HEK293 (cell line): ENCODE measurements around the gene ITGAX.
A peak's percentile ranks its signal among the peaks of the same experiment; 100 is the strongest.

Experiments used
- CTCF ChIA-PET: fragments of 350-600 bp; formaldehyde crosslinking; extraction: SDS; loops from one replicate; lab custom pipeline; 2021; ENCODE audit warnings: antibody characterized with exemption; lab: Yijun Ruan, JAX
- POLR2A ChIA-PET: fragments of 300-600 bp; formaldehyde crosslinking; extraction: SDS; loops from one replicate; lab custom pipeline; 2020; ENCODE audit warnings: antibody characterized with exemption, inconsistent platforms; lab: Yijun Ruan, JAX
- H3K27ac ChIP-seq: fragments of 200-500 bp; sonication (Bioruptor generic); 2 replicates; pipeline ENCODE4 v1.5.1; 2014; ENCODE audit warnings: low read depth, low read length, control low read depth, inconsistent platforms; ENCODE audit errors: extremely low read depth
- H3K36me3 ChIP-seq, 2 experiments: fragments of 200-500 bp in 1 of 2; sonication (Bioruptor generic) in 1 of 2; 1 replicate in 1 of 2; 2 replicates in 1 of 2; pipeline ENCODE4 v1.5.1; 2014 to 2017; ENCODE audit warnings: inconsistent platforms in 2 of 2, low read length in 2 of 2; ENCODE audit not compliant: control insufficient read depth in 2 of 2, insufficient read depth in 1 of 2
- H3K4me1 ChIP-seq: fragments of 200-500 bp; sonication (Bioruptor generic); 2 replicates; pipeline ENCODE4 v1.5.1; 2014; ENCODE audit warnings: mild to moderate bottlenecking, low read length, inconsistent platforms; ENCODE audit not compliant: control insufficient read depth, insufficient read depth
- H3K4me3 ChIP-seq: 2 replicates; pipeline ENCODE4 v1.5.1; 2011; ENCODE audit warnings: low read depth, mild to moderate bottlenecking, control low read depth, low read length, moderate library complexity
- H3K9me3 ChIP-seq: fragments of 200-500 bp; sonication (Bioruptor generic); 2 replicates; pipeline ENCODE4 v1.5.1; 2014; ENCODE audit warnings: low read depth, low read length, inconsistent platforms; ENCODE audit not compliant: control insufficient read depth, insufficient read depth
- GFI1B ChIP-seq: fragments of 450-650 bp; formaldehyde crosslinking; IDR thresholded peaks from 2 replicates; pipeline ENCODE4 v1.5.1; 2016; ENCODE audit warnings: missing biosample characterization, missing genetic modification characterization
- HOXC10 ChIP-seq: sonication (generic); formaldehyde crosslinking; IDR thresholded peaks from 2 replicates; pipeline ENCODE4 v1.8.1; 2023; ENCODE audit warnings: mild to moderate bottlenecking, missing genetic modification reagents
- MZF1 ChIP-seq: fragments of 450-650 bp; formaldehyde crosslinking; IDR thresholded peaks from 2 replicates; pipeline ENCODE4 v1.5.1; 2017; ENCODE audit warnings: missing biosample characterization, missing genetic modification characterization, borderline replicate concordance
- OVOL3 ChIP-seq: fragments of 450-650 bp; formaldehyde crosslinking; IDR thresholded peaks from 2 replicates; pipeline ENCODE4 v1.5.1; 2016; ENCODE audit warnings: missing biosample characterization, missing genetic modification characterization
- ZFP3 ChIP-seq: fragments of 450-650 bp; formaldehyde crosslinking; IDR thresholded peaks from 2 replicates; pipeline ENCODE4 v1.5.1; 2016; ENCODE audit warnings: low read depth, missing biosample characterization, missing genetic modification characterization
- ZNF140 ChIP-seq: fragments of 450-650 bp; formaldehyde crosslinking; IDR thresholded peaks from 2 replicates; pipeline ENCODE4 v1.5.1; 2016; ENCODE audit warnings: missing biosample characterization, missing genetic modification characterization
- ZNF148 ChIP-seq: fragments of 450-650 bp; formaldehyde crosslinking; IDR thresholded peaks from 2 replicates; pipeline ENCODE4 v1.5.0; 2017; ENCODE audit warnings: missing biosample characterization, missing genetic modification characterization, borderline replicate concordance
- ZNF157 ChIP-seq: fragments of 450-650 bp; formaldehyde crosslinking; IDR thresholded peaks from 2 replicates; pipeline ENCODE4 v1.5.1; 2016; ENCODE audit warnings: missing biosample characterization, missing genetic modification characterization
- ZNF18 ChIP-seq: fragments of 450-650 bp; formaldehyde crosslinking; IDR thresholded peaks from 2 replicates; pipeline ENCODE4 v1.5.1; 2016; ENCODE audit warnings: missing biosample characterization, missing genetic modification characterization
- ZNF19 ChIP-seq: fragments of 450-650 bp; formaldehyde crosslinking; IDR thresholded peaks from 2 replicates; pipeline ENCODE4; 2016; ENCODE audit warnings: missing biosample characterization, missing genetic modification characterization, low read depth
- ZNF302 ChIP-seq: fragments of 450-650 bp; formaldehyde crosslinking; IDR thresholded peaks from 2 replicates; pipeline ENCODE4 v1.5.1; 2016; ENCODE audit warnings: missing biosample characterization, missing genetic modification characterization, low read depth
- ZNF341 ChIP-seq: fragments of 450-650 bp; formaldehyde crosslinking; IDR thresholded peaks from 2 replicates; pipeline ENCODE4; 2016; ENCODE audit warnings: low read depth, missing biosample characterization, missing genetic modification characterization
- ZNF362 ChIP-seq: fragments of 450-650 bp; formaldehyde crosslinking; IDR thresholded peaks from 2 replicates; pipeline ENCODE4 v1.5.1; 2016; ENCODE audit warnings: missing biosample characterization, missing genetic modification characterization
- ZNF398 ChIP-seq: fragments of 450-650 bp; formaldehyde crosslinking; IDR thresholded peaks from 2 replicates; pipeline ENCODE4 v1.5.1; 2017; ENCODE audit warnings: missing biosample characterization, missing genetic modification characterization
- ZNF423 ChIP-seq: fragments of 450-650 bp; formaldehyde crosslinking; IDR thresholded peaks from 2 replicates; pipeline ENCODE4 v1.5.1; 2016; ENCODE audit warnings: missing biosample characterization, missing genetic modification characterization
- ZNF660 ChIP-seq: fragments of 450-650 bp; IDR thresholded peaks from 2 replicates; pipeline ENCODE4 v1.5.1; 2018; ENCODE audit warnings: missing biosample characterization, mild to moderate bottlenecking, missing genetic modification characterization
- ZNF747 ChIP-seq: fragments of 450-650 bp; formaldehyde crosslinking; IDR thresholded peaks from 2 replicates; pipeline ENCODE4 v1.5.1; 2016; ENCODE audit warnings: missing biosample characterization, missing genetic modification characterization
- ZNF776 ChIP-seq: fragments of 450-650 bp; formaldehyde crosslinking; IDR thresholded peaks from 2 replicates; pipeline ENCODE4 v1.5.0; 2017; ENCODE audit warnings: missing biosample characterization, missing genetic modification characterization, borderline replicate concordance
- ZNF830 ChIP-seq: fragments of 450-650 bp; IDR thresholded peaks from 2 replicates; pipeline ENCODE4 v1.5.0; 2018; ENCODE audit warnings: missing biosample characterization, missing genetic modification characterization, low read depth, mild to moderate bottlenecking, moderate library complexity
- ZXDB ChIP-seq: fragments of 450-650 bp; formaldehyde crosslinking; IDR thresholded peaks from 2 replicates; pipeline ENCODE4 v1.5.1; 2016; ENCODE audit warnings: missing biosample characterization, missing genetic modification characterization

The ITGAX gene

GRCh38 chr16:31325171-31325570, 29.8 kb upstream of the ITGAX start (continued):
- TF ChIP-seq ZNF398 (tag by site-specific recombination) (no peak), ZNF362 (tag by site-specific recombination) (no peak)

GRCh38 chr16:31327646-31328225, 27.2 kb upstream of the ITGAX start:
- ChIA-PET POLR2A (no interaction called here), CTCF (no interaction called here)
- Histone ChIP-seq H3K27ac (no peak overlapping the region), H3K4me1 (no peaks in the 10 kb centered on the region), H3K36me3 (no peaks in the 10 kb centered on the region), H3K4me3 (no peak overlapping the region), H3K9me3 (no peaks in the 10 kb centered on the region; the same call in 1 of the 2 replicates)
- TF ChIP-seq OVOL3 (tag by site-specific recombination) (no peak), GFI1B (no peak), ZNF18 (tag by site-specific recombination) (peak; percentile 43; the same call in 1 of the 2 replicates)

- POLR2A ChIA-PET, result no interaction called here
- Histone ChIP-seq H3K9me3 (no peaks in the 10 kb centered on the region), H3K36me3 (no peaks in the 10 kb centered on the region), H3K4me3 (no peak overlapping the region), H3K27ac (no peak overlapping the region), H3K4me1 (no peaks in the 10 kb centered on the region)
- CTCF ChIA-PET, result no interaction called here
- TF ChIP-seq ZNF830 (tag by site-specific recombination) (no peak), ZNF157 (tag by site-specific recombination) (no peak), ZNF776 (tag by site-specific recombination) (peak; percentile 10; the same call in 1 of the 2 replicates), ZNF18 (tag by site-specific recombination) (0 out of 2 replicates have a peak, but pooled peaks have one; percentile 29), ZNF148 (tag by site-specific recombination) (0 out of 2 replicates have a peak, but pooled peaks have one; percentile 54), ZNF660 (tag by site-specific recombination) (no peak), ZNF140 (tag by site-specific recombination) (no peak), ZXDB (tag by site-specific recombination) (no peak), ZNF747 (tag by site-specific recombination) (no peak), ZNF302 (no peak), ZFP3 (no peak), ZNF19 (tag by site-specific recombination) (no peak), ZNF341 (tag by site-specific recombination) (no peak), MZF1 (tag by site-specific recombination) (no peak), ZNF423 (tag by site-specific recombination) (no peak), HOXC10 (CRISPR knock-in tag) (no peak)
Observed at GRCh38 chr16:31328322-31329052, 26.5 kb upstream of the ITGAX start.
